ENCODE measurements around the gene TAF11.
A peak's percentile ranks its signal among the peaks of the same experiment; 100 is the strongest.
"Not testable (repeated sequence)": the region's sequence is repeated elsewhere in the genome, so short reads cannot be mapped to it uniquely, and the experiment has no call there.

TAF11 gene

GRCh38 chr6:34888514-34888856 is 643 bp upstream of the TAF11 start:
- Histone ChIP-seq H3K9me3 (ENCODE audit: control insufficient read depth, low read length) (no peaks in the 10 kb centered on the region), H3K36me3 (ENCODE audit: control insufficient read depth, insufficient read depth, low read length) (peaks cover 7% of the 10 kb centered on the region), H3K4me1 (ENCODE audit: control insufficient read depth, insufficient read depth, low read length, poor library complexity, severe bottlenecking) (no peaks in the 10 kb centered on the region), H3K4me3 (ENCODE audit: extremely low read depth, insufficient read depth, low read length, poor library complexity, severe bottlenecking) (peak overlapping the region; percentile 94), H3K27ac (ENCODE audit: low read depth, low read length, severe bottlenecking) (peak overlapping the region; percentile 90)
- WGBS, 2 experiments (ENCODE audit: insufficient coverage in 2 of 2): 0% methylated on average over 2 to 3 of the region's 5 CpGs

GRCh38 chr6:34885837-34886236 is 2.0 kb downstream of the TAF11 start:
- H3K9me3 ChIP-seq (ENCODE audit: control insufficient read depth, low read length); H3K4me1 ChIP-seq (ENCODE audit: control insufficient read depth, insufficient read depth, low read length, poor library complexity, severe bottlenecking); H3K4me3 ChIP-seq (ENCODE audit: extremely low read depth, insufficient read depth, low read length, poor library complexity, severe bottlenecking); H3K36me3 ChIP-seq (ENCODE audit: control insufficient read depth, insufficient read depth, low read length); H3K27ac ChIP-seq (ENCODE audit: low read depth, low read length, severe bottlenecking): not testable (repeated sequence)
- 95 to 100% methylated on average over 3 to 14 of the region's 15 CpGs for WGBS, 2 experiments (ENCODE audit: insufficient coverage in 2 of 2)

- H3K9me3 ChIP-seq (ENCODE audit: control insufficient read depth, low read length): no peaks in the 10 kb centered on the region
- no peak overlapping the region for H3K4me3 ChIP-seq (ENCODE audit: extremely low read depth, insufficient read depth, low read length, poor library complexity, severe bottlenecking)
- WGBS, 2 experiments (ENCODE audit: insufficient coverage in 2 of 2): 100% methylated on average over 1 of the region's 2 CpGs
- peaks cover 14% of the 10 kb centered on the region for H3K36me3 ChIP-seq (ENCODE audit: control insufficient read depth, insufficient read depth, low read length)
- H3K4me1 ChIP-seq (ENCODE audit: control insufficient read depth, insufficient read depth, low read length, poor library complexity, severe bottlenecking): no peaks in the 10 kb centered on the region
- H3K27ac ChIP-seq (ENCODE audit: low read depth, low read length, severe bottlenecking): no peak overlapping the region
Observed at GRCh38 chr6:34884996-34885395, 2.8 kb downstream of the TAF11 start.

- peaks cover 24% of the 10 kb centered on the region for H3K36me3 ChIP-seq (ENCODE audit: control insufficient read depth, insufficient read depth, low read length)
- H3K9me3 ChIP-seq (ENCODE audit: control insufficient read depth, low read length); H3K4me1 ChIP-seq (ENCODE audit: control insufficient read depth, insufficient read depth, low read length, poor library complexity, severe bottlenecking); H3K27ac ChIP-seq (ENCODE audit: low read depth, low read length, severe bottlenecking); H3K4me3 ChIP-seq (ENCODE audit: extremely low read depth, insufficient read depth, low read length, poor library complexity, severe bottlenecking): not testable (repeated sequence)
- WGBS, 2 experiments (ENCODE audit: insufficient coverage in 2 of 2): 88% methylated on average over 1 of the region's 1 CpG; no CpG with 5 or more reads in 1 of the 2 experiments
Observed at GRCh38 chr6:34884073-34884472, 3.8 kb downstream of the TAF11 start.

- peaks cover 73% of the 10 kb centered on the region for H3K36me3 ChIP-seq (ENCODE audit: control insufficient read depth, insufficient read depth, low read length)
- 88 to 95% methylated on average over 2 to 3 of the region's 5 CpGs for WGBS, 2 experiments (ENCODE audit: insufficient coverage in 2 of 2)
Observed at GRCh38 chr6:34877869-34878485, 9.9 kb downstream of the TAF11 start.

GRCh38 chr6:34877259-34877658 is 10.6 kb downstream of the TAF11 start:
- Histone ChIP-seq H3K27ac (ENCODE audit: low read depth, low read length, severe bottlenecking) (no peak overlapping the region), H3K4me1 (ENCODE audit: control insufficient read depth, insufficient read depth, low read length, poor library complexity, severe bottlenecking) (no peaks in the 10 kb centered on the region), H3K4me3 (ENCODE audit: extremely low read depth, insufficient read depth, low read length, poor library complexity, severe bottlenecking) (no peak overlapping the region), H3K9me3 (ENCODE audit: control insufficient read depth, low read length) (no peaks in the 10 kb centered on the region), H3K36me3 (ENCODE audit: control insufficient read depth, insufficient read depth, low read length) (peaks cover 79% of the 10 kb centered on the region)
- no CpG with 5 or more reads among the region's 1 CpG for WGBS, 2 experiments (ENCODE audit: insufficient coverage in 2 of 2)

More at GRCh38 chr6:34877869-34878485, 9.9 kb downstream of the TAF11 start:
- Histone ChIP-seq H3K4me1 (ENCODE audit: control insufficient read depth, insufficient read depth, low read length, poor library complexity, severe bottlenecking) (no peaks in the 10 kb centered on the region), H3K27ac (ENCODE audit: low read depth, low read length, severe bottlenecking) (no peak overlapping the region), H3K9me3 (ENCODE audit: control insufficient read depth, low read length) (no peaks in the 10 kb centered on the region), H3K4me3 (ENCODE audit: extremely low read depth, insufficient read depth, low read length, poor library complexity, severe bottlenecking) (no peak overlapping the region)

GRCh38 chr6:34876472-34876871 is 11.4 kb downstream of the TAF11 start:
- Histone ChIP-seq H3K36me3 (ENCODE audit: control insufficient read depth, insufficient read depth, low read length) (peaks cover 87% of the 10 kb centered on the region), H3K27ac (ENCODE audit: low read depth, low read length, severe bottlenecking) (no peak overlapping the region), H3K9me3 (ENCODE audit: control insufficient read depth, low read length) (no peaks in the 10 kb centered on the region), H3K4me3 (ENCODE audit: extremely low read depth, insufficient read depth, low read length, poor library complexity, severe bottlenecking) (no peak overlapping the region), H3K4me1 (ENCODE audit: control insufficient read depth, insufficient read depth, low read length, poor library complexity, severe bottlenecking) (no peaks in the 10 kb centered on the region)
- WGBS, 2 experiments (ENCODE audit: insufficient coverage in 2 of 2): no CpG with 5 or more reads among the region's 3 CpGs

- 71 to 86% methylated on average over 2 of the region's 4 CpGs for WGBS, 2 experiments (ENCODE audit: insufficient coverage in 2 of 2)
- Histone ChIP-seq H3K4me3 (ENCODE audit: extremely low read depth, insufficient read depth, low read length, poor library complexity, severe bottlenecking) (no peak overlapping the region), H3K27ac (ENCODE audit: low read depth, low read length, severe bottlenecking) (no peak overlapping the region), H3K9me3 (ENCODE audit: control insufficient read depth, low read length) (no peaks in the 10 kb centered on the region), H3K36me3 (ENCODE audit: control insufficient read depth, insufficient read depth, low read length) (peaks cover 96% of the 10 kb centered on the region), H3K4me1 (ENCODE audit: control insufficient read depth, insufficient read depth, low read length, poor library complexity, severe bottlenecking) (no peaks in the 10 kb centered on the region)
Observed at GRCh38 chr6:34875292-34876213, 12.3 kb downstream of the TAF11 start.

GRCh38 chr6:34872332-34872731 is 15.5 kb downstream of the TAF11 start:
- Histone ChIP-seq H3K4me1 (ENCODE audit: control insufficient read depth, insufficient read depth, low read length, poor library complexity, severe bottlenecking) (no peaks in the 10 kb centered on the region), H3K36me3 (ENCODE audit: control insufficient read depth, insufficient read depth, low read length) (peaks cover 80% of the 10 kb centered on the region), H3K9me3 (ENCODE audit: control insufficient read depth, low read length) (no peaks in the 10 kb centered on the region), H3K4me3 (ENCODE audit: extremely low read depth, insufficient read depth, low read length, poor library complexity, severe bottlenecking) (no peak overlapping the region), H3K27ac (ENCODE audit: low read depth, low read length, severe bottlenecking) (no peak overlapping the region)
- WGBS, 2 experiments (ENCODE audit: insufficient coverage in 2 of 2): 100% methylated on average over 1 of the region's 1 CpG

- Histone ChIP-seq H3K4me3 (ENCODE audit: extremely low read depth, insufficient read depth, low read length, poor library complexity, severe bottlenecking) (no peak overlapping the region), H3K9me3 (ENCODE audit: control insufficient read depth, low read length) (no peaks in the 10 kb centered on the region), H3K36me3 (ENCODE audit: control insufficient read depth, insufficient read depth, low read length) (peaks cover 79% of the 10 kb centered on the region), H3K27ac (ENCODE audit: low read depth, low read length, severe bottlenecking) (no peak overlapping the region), H3K4me1 (ENCODE audit: control insufficient read depth, insufficient read depth, low read length, poor library complexity, severe bottlenecking) (no peaks in the 10 kb centered on the region)
- 83 to 92% methylated on average over 4 of the region's 4 CpGs for WGBS, 2 experiments (ENCODE audit: insufficient coverage in 2 of 2)
Observed at GRCh38 chr6:34871853-34872252, 16.0 kb downstream of the TAF11 start.

GRCh38 chr6:34867484-34867883 is 20.4 kb downstream of the TAF11 start:
- H3K36me3 ChIP-seq (ENCODE audit: control insufficient read depth, insufficient read depth, low read length): peaks cover 50% of the 10 kb centered on the region
- no peak overlapping the region for H3K27ac ChIP-seq (ENCODE audit: low read depth, low read length, severe bottlenecking)
- H3K9me3 ChIP-seq (ENCODE audit: control insufficient read depth, low read length): no peaks in the 10 kb centered on the region
- 100% methylated on average over 2 to 3 of the region's 3 CpGs for WGBS, 2 experiments (ENCODE audit: insufficient coverage in 2 of 2)
- H3K4me3 ChIP-seq (ENCODE audit: extremely low read depth, insufficient read depth, low read length, poor library complexity, severe bottlenecking): no peak overlapping the region
- peaks cover 3% of the 10 kb centered on the region for H3K4me1 ChIP-seq (ENCODE audit: control insufficient read depth, insufficient read depth, low read length, poor library complexity, severe bottlenecking)
